GM23338 (cell line): ENCODE data around the gene PIAS4. TPM values are rescaled to one million over a fixed set of nuclear protein-coding genes. Genes with fewer than 3 reads are reported as not detected.

Experiments used
- ATAC-seq: fragments of 200-7000 bp; cut with Tn5 transposase; 3 replicates; pipeline ENCODE4 v1.9.1; 2020
- DNase-seq: peaks from one replicate; pipeline ENCODE4 v3.0.0-alpha.2; 2015; ENCODE audit warnings: low spot score
- H2AFZ ChIP-seq: fragments of 200-600 bp; sonication (generic); 2 replicates; pipeline ENCODE4 v1.8.0; 2016; ENCODE audit warnings: antibody characterized with exemption, mild to moderate bottlenecking, moderate library complexity
- H3F3A ChIP-seq: fragments of 200-600 bp; sonication (generic); replicated peaks from 2 replicates; pipeline ENCODE4 v1.8.0; 2017; ENCODE audit warnings: antibody characterized with exemption, mixed run types, low read depth
- H3K27ac ChIP-seq: fragments of 200-600 bp; sonication (generic); 2 replicates; pipeline ENCODE4 v1.6.1; 2016; ENCODE audit warnings: low read depth
- H3K27me3 ChIP-seq: fragments of 200-600 bp; sonication (generic); 2 replicates; pipeline ENCODE4 v1.8.0; 2016; ENCODE audit warnings: mild to moderate bottlenecking, mixed run types, moderate library complexity; ENCODE audit not compliant: insufficient read depth
- H3K36me3 ChIP-seq: fragments of 200-600 bp; sonication (generic); 2 replicates; pipeline ENCODE4 v1.8.0; 2016; ENCODE audit warnings: mild to moderate bottlenecking; ENCODE audit not compliant: insufficient read depth
- H3K4me1 ChIP-seq: fragments of 200-600 bp; sonication (generic); 2 replicates; pipeline ENCODE4 v1.8.0; 2016; ENCODE audit warnings: mild to moderate bottlenecking, moderate library complexity; ENCODE audit not compliant: insufficient read depth
- H3K4me2 ChIP-seq: fragments of 200-600 bp; sonication (generic); 2 replicates; pipeline ENCODE4 v1.7.1; 2017; ENCODE audit warnings: mixed run types
- H3K4me3 ChIP-seq: fragments of 200-600 bp; sonication (generic); 2 replicates; pipeline ENCODE4 v1.6.1; 2016; ENCODE audit warnings: mixed run types
- H3K79me2 ChIP-seq: fragments of 200-600 bp; sonication (generic); replicated peaks from 2 replicates; pipeline ENCODE4 v1.8.0; 2017; ENCODE audit warnings: mild to moderate bottlenecking; ENCODE audit not compliant: insufficient read depth
- H3K9me2 ChIP-seq: fragments of 200-600 bp; sonication (generic); 2 replicates; pipeline ENCODE4 v1.8.0; 2017; ENCODE audit not compliant: insufficient read depth
- H4K20me1 ChIP-seq: fragments of 200-600 bp; sonication (generic); replicated peaks from 2 replicates; pipeline ENCODE4 v1.8.0; 2017; ENCODE audit warnings: mild to moderate bottlenecking; ENCODE audit not compliant: insufficient read depth
- H3K27ac Mint-ChIP-seq: 2 replicates; pipeline ENCODE4 v1.8.0; 2020; ENCODE audit warnings: inconsistent platforms, mild to moderate bottlenecking, moderate library complexity, mixed read lengths
- H3K27me3 Mint-ChIP-seq: 3 replicates; pipeline ENCODE4 v1.8.0; 2022; ENCODE audit warnings: low read depth, mild to moderate bottlenecking, moderate library complexity, mixed read lengths, inconsistent platforms; ENCODE audit not compliant: insufficient read depth, poor library complexity
- H3K36me3 Mint-ChIP-seq: 3 replicates; pipeline ENCODE4 v1.8.0; 2021; ENCODE audit warnings: low read depth, mild to moderate bottlenecking, inconsistent platforms, moderate library complexity, mixed read lengths
- H3K4me1 Mint-ChIP-seq: 3 replicates; pipeline ENCODE4 v1.8.0; 2020; ENCODE audit warnings: mild to moderate bottlenecking, inconsistent platforms, mixed read lengths
- H3K4me3 Mint-ChIP-seq: 3 replicates; pipeline ENCODE4 v1.8.0; 2021; ENCODE audit warnings: moderate library complexity, mild to moderate bottlenecking, inconsistent platforms, mixed read lengths
- H3K9me3 Mint-ChIP-seq: 3 replicates; pipeline ENCODE4 v1.8.0; 2020; ENCODE audit warnings: moderate library complexity, mild to moderate bottlenecking, inconsistent platforms, mixed read lengths
- CREB1 ChIP-seq: fragments of 250-450 bp; sonication (Bioruptor Pico); IDR thresholded peaks from 2 replicates; pipeline ENCODE4 v1.5.0; 2020; ENCODE audit warnings: low read depth, mild to moderate bottlenecking, moderate library complexity
- JUNB ChIP-seq: IDR thresholded peaks from one replicate; pipeline ENCODE4 v1.6.1; 2016; ENCODE audit warnings: antibody characterized with exemption; ENCODE audit not compliant: unreplicated experiment
- NANOG ChIP-seq: IDR thresholded peaks from 2 replicates; pipeline ENCODE4 v1.6.1; 2016; ENCODE audit warnings: antibody characterized with exemption, borderline replicate concordance
- POLR2AphosphoS5 ChIP-seq: IDR thresholded peaks from 2 replicates; pipeline ENCODE4 v1.6.1; 2016; ENCODE audit warnings: antibody characterized with exemption, low read depth
- STAT1 ChIP-seq: IDR thresholded peaks from one replicate; pipeline ENCODE4 v1.6.1; 2016; ENCODE audit warnings: antibody characterized with exemption; ENCODE audit not compliant: unreplicated experiment
- ZNF331 ChIP-seq: fragments of 250-450 bp; sonication (Bioruptor Pico); IDR thresholded peaks from 2 replicates; pipeline ENCODE4 v1.5.0; 2020; ENCODE audit warnings: low read depth, mild to moderate bottlenecking, moderate library complexity
- polyA plus RNA-seq: library from polyadenylated mRNA; unstranded; fragments of >200 nt; fragmentation: Nextera tagmentation; extraction: Ambion mirVana; gene quantifications from 2 replicates; pipeline ENCODE4 v1.2.1, GENCODE V29; 2016
- total RNA-seq: library from RNA; depleted of rRNA; stranded (reverse); fragments of >200 nt; shearing (Covaris generic); gene quantifications from 2 replicates; pipeline ENCODE4 v1.2.3, GENCODE V29; 2014
- TF ChIP-seq, protein P1 (sequence below): IDR thresholded peaks from one replicate; pipeline ENCODE4 v1.6.1; 2018; ENCODE audit warnings: antibody characterized with exemption; ENCODE audit not compliant: unreplicated experiment
- TF ChIP-seq, protein P2 (sequence below): fragments of 250-450 bp; sonication (Bioruptor Pico); IDR thresholded peaks from 2 replicates; pipeline ENCODE4 v1.5.0; 2020; ENCODE audit warnings: mild to moderate bottlenecking, moderate library complexity
- TF ChIP-seq, protein P3 (sequence below): IDR thresholded peaks from 2 replicates; pipeline ENCODE4 v1.6.1; 2016; ENCODE audit warnings: antibody characterized with exemption

Gene PIAS4
- total and polyA plus RNA-seq, 2 experiments from 2014 or later, result 17.0 to 48.4 TPM

DNA sequence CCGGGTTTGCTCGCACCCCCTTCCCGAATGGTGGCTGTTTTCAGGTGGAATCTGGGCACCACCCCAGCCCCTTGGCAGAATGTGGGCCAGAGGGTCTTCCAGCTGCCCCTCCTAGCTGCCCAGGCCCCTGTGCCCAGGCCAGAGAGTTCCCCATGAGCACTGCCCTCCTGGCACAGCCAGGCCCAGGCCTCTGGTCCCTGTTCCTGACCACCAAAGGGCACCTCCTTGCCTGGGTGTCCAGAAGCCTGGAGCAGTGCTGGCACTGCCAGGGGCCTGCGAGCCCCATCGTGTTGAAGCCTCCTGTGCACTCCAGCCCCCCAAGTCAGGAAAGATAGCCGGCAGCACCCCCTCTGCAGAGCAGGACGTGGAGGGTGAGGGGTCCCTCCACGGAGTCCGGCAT lies 23.4 kb downstream of the PIAS4 start:
- TF ChIP-seq, protein P1, sequence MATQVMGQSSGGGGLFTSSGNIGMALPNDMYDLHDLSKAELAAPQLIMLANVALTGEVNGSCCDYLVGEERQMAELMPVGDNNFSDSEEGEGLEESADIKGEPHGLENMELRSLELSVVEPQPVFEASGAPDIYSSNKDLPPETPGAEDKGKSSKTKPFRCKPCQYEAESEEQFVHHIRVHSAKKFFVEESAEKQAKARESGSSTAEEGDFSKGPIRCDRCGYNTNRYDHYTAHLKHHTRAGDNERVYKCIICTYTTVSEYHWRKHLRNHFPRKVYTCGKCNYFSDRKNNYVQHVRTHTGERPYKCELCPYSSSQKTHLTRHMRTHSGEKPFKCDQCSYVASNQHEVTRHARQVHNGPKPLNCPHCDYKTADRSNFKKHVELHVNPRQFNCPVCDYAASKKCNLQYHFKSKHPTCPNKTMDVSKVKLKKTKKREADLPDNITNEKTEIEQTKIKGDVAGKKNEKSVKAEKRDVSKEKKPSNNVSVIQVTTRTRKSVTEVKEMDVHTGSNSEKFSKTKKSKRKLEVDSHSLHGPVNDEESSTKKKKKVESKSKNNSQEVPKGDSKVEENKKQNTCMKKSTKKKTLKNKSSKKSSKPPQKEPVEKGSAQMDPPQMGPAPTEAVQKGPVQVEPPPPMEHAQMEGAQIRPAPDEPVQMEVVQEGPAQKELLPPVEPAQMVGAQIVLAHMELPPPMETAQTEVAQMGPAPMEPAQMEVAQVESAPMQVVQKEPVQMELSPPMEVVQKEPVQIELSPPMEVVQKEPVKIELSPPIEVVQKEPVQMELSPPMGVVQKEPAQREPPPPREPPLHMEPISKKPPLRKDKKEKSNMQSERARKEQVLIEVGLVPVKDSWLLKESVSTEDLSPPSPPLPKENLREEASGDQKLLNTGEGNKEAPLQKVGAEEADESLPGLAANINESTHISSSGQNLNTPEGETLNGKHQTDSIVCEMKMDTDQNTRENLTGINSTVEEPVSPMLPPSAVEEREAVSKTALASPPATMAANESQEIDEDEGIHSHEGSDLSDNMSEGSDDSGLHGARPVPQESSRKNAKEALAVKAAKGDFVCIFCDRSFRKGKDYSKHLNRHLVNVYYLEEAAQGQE, result no peak
- TF ChIP-seq POLR2AphosphoS5 (no peak), NANOG (no peak), STAT1 (no peak), JUNB (no peak), ZNF331 (CRISPR knock-in tag) (no peak), CREB1 (no peak)
- TF ChIP-seq, protein P2, sequence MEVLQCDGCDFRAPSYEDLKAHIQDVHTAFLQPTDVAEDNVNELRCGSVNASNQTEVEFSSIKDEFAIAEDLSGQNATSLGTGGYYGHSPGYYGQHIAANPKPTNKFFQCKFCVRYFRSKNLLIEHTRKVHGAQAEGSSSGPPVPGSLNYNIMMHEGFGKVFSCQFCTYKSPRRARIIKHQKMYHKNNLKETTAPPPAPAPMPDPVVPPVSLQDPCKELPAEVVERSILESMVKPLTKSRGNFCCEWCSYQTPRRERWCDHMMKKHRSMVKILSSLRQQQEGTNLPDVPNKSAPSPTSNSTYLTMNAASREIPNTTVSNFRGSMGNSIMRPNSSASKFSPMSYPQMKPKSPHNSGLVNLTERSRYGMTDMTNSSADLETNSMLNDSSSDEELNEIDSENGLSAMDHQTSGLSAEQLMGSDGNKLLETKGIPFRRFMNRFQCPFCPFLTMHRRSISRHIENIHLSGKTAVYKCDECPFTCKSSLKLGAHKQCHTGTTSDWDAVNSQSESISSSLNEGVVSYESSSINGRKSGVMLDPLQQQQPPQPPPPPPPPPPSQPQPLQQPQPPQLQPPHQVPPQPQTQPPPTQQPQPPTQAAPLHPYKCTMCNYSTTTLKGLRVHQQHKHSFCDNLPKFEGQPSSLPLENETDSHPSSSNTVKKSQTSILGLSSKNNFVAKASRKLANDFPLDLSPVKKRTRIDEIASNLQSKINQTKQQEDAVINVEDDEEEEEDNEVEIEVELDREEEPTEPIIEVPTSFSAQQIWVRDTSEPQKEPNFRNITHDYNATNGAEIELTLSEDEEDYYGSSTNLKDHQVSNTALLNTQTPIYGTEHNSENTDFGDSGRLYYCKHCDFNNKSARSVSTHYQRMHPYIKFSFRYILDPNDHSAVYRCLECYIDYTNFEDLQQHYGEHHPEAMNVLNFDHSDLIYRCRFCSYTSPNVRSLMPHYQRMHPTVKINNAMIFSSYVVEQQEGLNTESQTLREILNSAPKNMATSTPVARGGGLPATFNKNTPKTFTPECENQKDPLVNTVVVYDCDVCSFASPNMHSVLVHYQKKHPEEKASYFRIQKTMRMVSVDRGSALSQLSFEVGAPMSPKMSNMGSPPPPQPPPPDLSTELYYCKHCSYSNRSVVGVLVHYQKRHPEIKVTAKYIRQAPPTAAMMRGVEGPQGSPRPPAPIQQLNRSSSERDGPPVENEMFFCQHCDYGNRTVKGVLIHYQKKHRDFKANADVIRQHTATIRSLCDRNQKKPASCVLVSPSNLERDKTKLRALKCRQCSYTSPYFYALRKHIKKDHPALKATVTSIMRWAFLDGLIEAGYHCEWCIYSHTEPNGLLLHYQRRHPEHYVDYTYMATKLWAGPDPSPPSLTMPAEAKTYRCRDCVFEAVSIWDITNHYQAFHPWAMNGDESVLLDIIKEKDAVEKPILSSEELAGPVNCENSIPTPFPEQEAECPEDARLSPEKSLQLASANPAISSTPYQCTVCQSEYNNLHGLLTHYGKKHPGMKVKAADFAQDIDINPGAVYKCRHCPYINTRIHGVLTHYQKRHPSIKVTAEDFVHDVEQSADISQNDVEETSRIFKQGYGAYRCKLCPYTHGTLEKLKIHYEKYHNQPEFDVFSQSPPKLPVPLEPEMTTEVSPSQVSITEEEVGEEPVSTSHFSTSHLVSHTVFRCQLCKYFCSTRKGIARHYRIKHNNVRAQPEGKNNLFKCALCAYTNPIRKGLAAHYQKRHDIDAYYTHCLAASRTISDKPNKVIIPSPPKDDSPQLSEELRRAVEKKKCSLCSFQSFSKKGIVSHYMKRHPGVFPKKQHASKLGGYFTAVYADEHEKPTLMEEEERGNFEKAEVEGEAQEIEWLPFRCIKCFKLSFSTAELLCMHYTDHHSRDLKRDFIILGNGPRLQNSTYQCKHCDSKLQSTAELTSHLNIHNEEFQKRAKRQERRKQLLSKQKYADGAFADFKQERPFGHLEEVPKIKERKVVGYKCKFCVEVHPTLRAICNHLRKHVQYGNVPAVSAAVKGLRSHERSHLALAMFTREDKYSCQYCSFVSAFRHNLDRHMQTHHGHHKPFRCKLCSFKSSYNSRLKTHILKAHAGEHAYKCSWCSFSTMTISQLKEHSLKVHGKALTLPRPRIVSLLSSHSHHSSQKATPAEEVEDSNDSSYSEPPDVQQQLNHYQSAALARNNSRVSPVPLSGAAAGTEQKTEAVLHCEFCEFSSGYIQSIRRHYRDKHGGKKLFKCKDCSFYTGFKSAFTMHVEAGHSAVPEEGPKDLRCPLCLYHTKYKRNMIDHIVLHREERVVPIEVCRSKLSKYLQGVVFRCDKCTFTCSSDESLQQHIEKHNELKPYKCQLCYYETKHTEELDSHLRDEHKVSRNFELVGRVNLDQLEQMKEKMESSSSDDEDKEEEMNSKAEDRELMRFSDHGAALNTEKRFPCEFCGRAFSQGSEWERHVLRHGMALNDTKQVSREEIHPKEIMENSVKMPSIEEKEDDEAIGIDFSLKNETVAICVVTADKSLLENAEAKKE (CRISPR knock-in tag), result no peak
- TF ChIP-seq, protein P3, sequence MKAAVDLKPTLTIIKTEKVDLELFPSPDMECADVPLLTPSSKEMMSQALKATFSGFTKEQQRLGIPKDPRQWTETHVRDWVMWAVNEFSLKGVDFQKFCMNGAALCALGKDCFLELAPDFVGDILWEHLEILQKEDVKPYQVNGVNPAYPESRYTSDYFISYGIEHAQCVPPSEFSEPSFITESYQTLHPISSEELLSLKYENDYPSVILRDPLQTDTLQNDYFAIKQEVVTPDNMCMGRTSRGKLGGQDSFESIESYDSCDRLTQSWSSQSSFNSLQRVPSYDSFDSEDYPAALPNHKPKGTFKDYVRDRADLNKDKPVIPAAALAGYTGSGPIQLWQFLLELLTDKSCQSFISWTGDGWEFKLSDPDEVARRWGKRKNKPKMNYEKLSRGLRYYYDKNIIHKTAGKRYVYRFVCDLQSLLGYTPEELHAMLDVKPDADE, result no peak
- no peaks in the 10 kb centered on the region for H3K4me1 Mint-ChIP-seq

More for the DNA sequence above, 23.4 kb downstream of the PIAS4 start:
- no peaks in the 10 kb centered on the region for H3K4me1 ChIP-seq
- H3K4me2 ChIP-seq, result no peak overlapping the region
- H3K79me2 ChIP-seq, result no peaks in the 10 kb centered on the region
- H3K4me3 ChIP-seq, result no peak overlapping the region
- no peaks in the 10 kb centered on the region for H3K27me3 ChIP-seq
- no peaks in the 10 kb centered on the region; the same call in 1 of the 2 replicates for H4K20me1 ChIP-seq
- H3K9me2 ChIP-seq, result no peaks in the 10 kb centered on the region
- no peaks in the 10 kb centered on the region; the same call in 1 of the 2 replicates for H3F3A ChIP-seq
- no peak overlapping the region for H3K4me3 Mint-ChIP-seq
- ATAC-seq (no peak), DNase-seq (no peak)
- no peak overlapping the region for H3K27ac ChIP-seq
- no peak overlapping the region for H3K27ac Mint-ChIP-seq
- no peaks in the 10 kb centered on the region for H3K9me3 Mint-ChIP-seq
- H3K36me3 Mint-ChIP-seq, result peaks cover 23% of the 10 kb centered on the region
- no peaks in the 10 kb centered on the region; the same call in 1 of the 2 replicates for H3K36me3 ChIP-seq
- no peaks in the 10 kb centered on the region for H3K27me3 Mint-ChIP-seq
- H2AFZ ChIP-seq, result no peak overlapping the region
